Stimulated activated CD4-positive, alpha-beta T cell treated with anti-CD3 and anti-CD28 coated beads, Interleukin-4, amount 100 ng/mL, for 1 hour (primary cell): ENCODE results near the gene THBS2.
"Not testable (repeated sequence)": the region's sequence is repeated elsewhere in the genome, so short reads cannot be mapped to it uniquely, and the experiment has no call there.

ENCODE experiments used
- DNase-seq: peaks from one replicate; pipeline ENCODE4 v3.0.0-alpha.2; 2020

The THBS2 gene

GRCh38 chr6:169271158-169271876 is 17.7 kb upstream of the THBS2 start:
- DNase-seq = no peak

- not testable (repeated sequence) for DNase-seq
Measured at GRCh38 chr6:169270077-169270380, 16.4 kb upstream of the THBS2 start.

GRCh38 chr6:169269180-169270076 is 15.8 kb upstream of the THBS2 start:
- DNase-seq = no peak

GRCh38 chr6:169268276-169268675 is 14.6 kb upstream of the THBS2 start:
- no peak for DNase-seq

GRCh38 chr6:169266746-169267591 is 13.3 kb upstream of the THBS2 start:
- DNase-seq = no peak

GRCh38 chr6:169266261-169266660 is 12.6 kb upstream of the THBS2 start:
- no peak for DNase-seq

GRCh38 chr6:169265486-169266131 is 12.0 kb upstream of the THBS2 start:
- no peak for DNase-seq

- DNase-seq = no peak
Measured at GRCh38 chr6:169263836-169264608, 10.4 kb upstream of the THBS2 start.

GRCh38 chr6:169263374-169263773 is 9.7 kb upstream of the THBS2 start:
- DNase-seq = no peak

GRCh38 chr6:169262602-169263001 is 9.0 kb upstream of the THBS2 start:
- not testable (repeated sequence) for DNase-seq

- no peak for DNase-seq
Measured at GRCh38 chr6:169256518-169256917, 2.9 kb upstream of the THBS2 start.

- DNase-seq = no peak
Measured at GRCh38 chr6:169256061-169256460, 2.4 kb upstream of the THBS2 start.

- no peak for DNase-seq
Measured at GRCh38 chr6:169255643-169256042, 2.0 kb upstream of the THBS2 start.

- no peak for DNase-seq
Measured at GRCh38 chr6:169254456-169255316, 1.0 kb upstream of the THBS2 start.

- no peak for DNase-seq
Measured at GRCh38 chr6:169252505-169253189, 999 bp downstream of the THBS2 start.

- no peak for DNase-seq
Measured at GRCh38 chr6:169251822-169252504, 1.7 kb downstream of the THBS2 start.

GRCh38 chr6:169251371-169251802 is 2.3 kb downstream of the THBS2 start:
- no peak for DNase-seq

GRCh38 chr6:169250660-169251059 is 3.0 kb downstream of the THBS2 start:
- DNase-seq = no peak

GRCh38 chr6:169249057-169249456 is 4.6 kb downstream of the THBS2 start:
- DNase-seq = no peak

GRCh38 chr6:169248521-169248971 is 5.1 kb downstream of the THBS2 start:
- DNase-seq = no peak
